ENCODE results near the gene RMND1.
"Not testable (repeated sequence)": the region's sequence is repeated elsewhere in the genome, so short reads cannot be mapped to it uniquely, and the experiment has no call there.

The RMND1 gene

GRCh38 chr6:151451950-151452749, at the start of gene RMND1:
RMND1 (minus strand) TSS chr6:151452126; CDS start chr6:151445811, 6,315 bp downstream.
- peak; percentile 100 for DNase-seq

GRCh38 chr6:151499551-151499950, 47.6 kb upstream of the RMND1 start:
- DNase-seq, result no peak

GRCh38 chr6:151498327-151498726, 46.4 kb upstream of the RMND1 start:
- DNase-seq, result no peak

GRCh38 chr6:151497905-151498304, 46.0 kb upstream of the RMND1 start:
- DNase-seq, result no peak

GRCh38 chr6:151495380-151495779, 43.5 kb upstream of the RMND1 start:
- DNase-seq, result no peak

- DNase-seq, result no peak
Measured at GRCh38 chr6:151494936-151495320, 43.0 kb upstream of the RMND1 start.

GRCh38 chr6:151494235-151494935, 42.5 kb upstream of the RMND1 start:
- no peak for DNase-seq

- DNase-seq, result no peak
Measured at GRCh38 chr6:151493804-151494234, 41.9 kb upstream of the RMND1 start, which contains the start of gene CCDC170. CCDC170 (plus strand) TSS chr6:151494017; CDS start chr6:151494129, 112 bp downstream.

GRCh38 chr6:151493161-151493803, 41.4 kb upstream of the RMND1 start:
- DNase-seq, result no peak

GRCh38 chr6:151490996-151491395, 39.1 kb upstream of the RMND1 start:
- DNase-seq, result no peak

GRCh38 chr6:151488226-151488625, 36.3 kb upstream of the RMND1 start:
- DNase-seq, result no peak

GRCh38 chr6:151483994-151484393, 32.1 kb upstream of the RMND1 start:
- no peak for DNase-seq

GRCh38 chr6:151482290-151482689, 30.4 kb upstream of the RMND1 start:
- no peak for DNase-seq

GRCh38 chr6:151481786-151482185, 29.9 kb upstream of the RMND1 start:
- DNase-seq, result no peak

- no peak for DNase-seq
Measured at GRCh38 chr6:151478670-151479069, 26.7 kb upstream of the RMND1 start.

GRCh38 chr6:151477726-151478125, 25.8 kb upstream of the RMND1 start:
- DNase-seq, result no peak

GRCh38 chr6:151475653-151476523, 24.0 kb upstream of the RMND1 start:
- DNase-seq, result peak; percentile 15

GRCh38 chr6:151464702-151465101, 12.8 kb upstream of the RMND1 start:
- DNase-seq, result no peak

- DNase-seq, result no peak
Measured at GRCh38 chr6:151461673-151462072, 9.7 kb upstream of the RMND1 start.

- DNase-seq, result not testable (repeated sequence)
Measured at GRCh38 chr6:151455751-151456398, 3.9 kb upstream of the RMND1 start.

- DNase-seq, result no peak
Measured at GRCh38 chr6:151452750-151453427, 963 bp upstream of the RMND1 start.

All from stimulated activated naive CD4-positive, alpha-beta T cell treated with Interleukin-2 at 50 U/mL for 16 hours (primary cell).